ENCODE results near the gene NBAS. TPM values are rescaled to one million over a fixed set of nuclear protein-coding genes. Genes with fewer than 3 reads are reported as not detected.
A peak's percentile ranks its signal among the peaks of the same experiment; 100 is the strongest.

NBAS gene
- total and polyA plus RNA-seq, 9 of the 15 experiments (the other 6 are each of a cell fraction or from before 2014, with no cell fraction given) = 15.3 to 94.4 (median 69.9) TPM

- TF ChIP-seq BRF2 (IDR thresholded peaks at IDR 0.05; ENCODE audit: borderline replicate concordance, insufficient read depth, insufficient read length) = no peak
- no peak for TF ChIP-seq ZNF717 (CRISPR knock-in tag; IDR thresholded peaks at IDR 0.05)
- TF ChIP-seq POLR2G (IDR thresholded peaks at IDR 0.05; ENCODE audit: low read depth, low read length) = 0 out of 2 replicates have a peak, but pooled peaks have one; percentile 28
- TF ChIP-seq ZNF561 (CRISPR knock-in tag; conservative IDR thresholded peaks at IDR 0.05) = no peak
- no peak for TF ChIP-seq NCOR1 (IDR thresholded peaks at IDR 0.05)
- no peak for TF ChIP-seq THAP12 (CRISPR knock-in tag; IDR thresholded peaks at IDR 0.05)
- no peak for TF ChIP-seq ZNF280A (IDR thresholded peaks at IDR 0.05; ENCODE audit: low read depth, partially characterized antibody)
Measured at GRCh38 chr2:15316370-15316814, 244.7 kb downstream of the NBAS start (continued).

All from K562 (cell line).